HG03095 (cell line): Measurements from ENCODE around the gene VPS13D.
"Not testable (repeated sequence)": the region's sequence is repeated elsewhere in the genome, so short reads cannot be mapped to it uniquely, and the experiment has no call there.

ENCODE experiments used
- ATAC-seq: cut with Tn5 transposase; IDR thresholded peaks from one replicate; pipeline ENCODE4 v1.9.1; 2021; ENCODE audit warnings: moderate library complexity; ENCODE audit not compliant: unreplicated experiment

Gene VPS13D

GRCh38 chr1:12200208-12200607 lies 29.6 kb upstream of the VPS13D start:
- ATAC-seq, result no peak

GRCh38 chr1:12201352-12202189 lies 28.3 kb upstream of the VPS13D start:
- no peak for ATAC-seq

DNA sequence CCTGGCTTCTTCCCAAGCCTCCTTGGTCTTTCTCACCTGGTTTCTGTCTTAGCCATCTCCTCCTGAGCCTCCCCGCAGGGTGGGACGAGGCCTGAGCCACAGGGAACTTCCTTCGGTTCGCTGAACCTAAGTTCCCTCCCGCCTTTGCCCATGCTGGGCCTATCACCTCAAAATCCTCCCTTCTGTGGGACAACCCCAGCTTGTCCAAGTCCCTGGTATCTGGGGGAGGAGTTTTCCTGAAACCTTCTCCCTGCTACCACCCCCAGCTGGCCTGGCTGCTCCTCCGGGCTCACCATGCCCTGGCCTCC lies 27.7 kb upstream of the VPS13D start:
- no peak for ATAC-seq

- ATAC-seq, result no peak
Observed at GRCh38 chr1:12202577-12202976, 27.3 kb upstream of the VPS13D start.

DNA sequence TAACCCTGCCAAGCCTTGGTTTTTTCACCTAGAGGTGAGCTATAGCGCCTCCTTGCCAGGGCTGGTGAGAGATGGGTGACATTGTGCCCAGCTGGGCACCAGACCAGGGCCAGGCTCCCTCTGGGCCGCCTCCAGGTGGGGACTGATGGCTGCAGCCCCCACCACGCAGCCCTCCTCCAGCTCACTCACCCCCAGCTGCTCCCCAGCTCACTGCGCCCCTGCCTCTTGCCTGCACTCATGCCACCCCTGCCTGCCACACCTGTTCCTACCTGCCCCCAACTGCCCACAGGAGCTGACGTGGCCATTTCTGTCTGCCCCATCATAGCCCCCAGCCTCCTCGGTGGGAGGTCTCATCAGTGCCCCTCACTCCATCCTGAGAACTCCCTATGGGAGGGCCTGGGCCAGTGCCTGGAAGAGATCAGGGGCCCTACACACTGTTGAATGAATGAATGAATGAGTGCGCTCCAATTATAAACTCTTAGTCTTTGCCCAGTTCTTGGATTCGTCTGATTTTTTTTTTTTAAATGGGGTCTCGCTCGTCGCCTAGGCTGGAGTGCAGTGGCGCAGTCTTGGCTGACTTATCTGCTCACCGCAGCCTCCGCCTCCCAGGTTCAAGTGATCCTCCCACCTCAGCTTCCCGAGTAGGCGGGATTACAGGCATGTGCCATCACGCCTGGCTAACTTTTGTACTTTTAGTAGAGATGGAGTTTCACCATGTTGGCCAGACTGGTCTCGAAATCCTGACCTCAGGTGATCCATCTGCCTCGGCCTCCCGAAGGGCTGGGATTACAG lies 26.4 kb upstream of the VPS13D start:
- no peak for ATAC-seq

GRCh38 chr1:12204140-12204539 lies 25.7 kb upstream of the VPS13D start:
- no peak for ATAC-seq

- no peak for ATAC-seq
Observed at GRCh38 chr1:12204754-12205658, 24.8 kb upstream of the VPS13D start.

- no peak for ATAC-seq
Observed at GRCh38 chr1:12206238-12206637, 23.6 kb upstream of the VPS13D start.

DNA sequence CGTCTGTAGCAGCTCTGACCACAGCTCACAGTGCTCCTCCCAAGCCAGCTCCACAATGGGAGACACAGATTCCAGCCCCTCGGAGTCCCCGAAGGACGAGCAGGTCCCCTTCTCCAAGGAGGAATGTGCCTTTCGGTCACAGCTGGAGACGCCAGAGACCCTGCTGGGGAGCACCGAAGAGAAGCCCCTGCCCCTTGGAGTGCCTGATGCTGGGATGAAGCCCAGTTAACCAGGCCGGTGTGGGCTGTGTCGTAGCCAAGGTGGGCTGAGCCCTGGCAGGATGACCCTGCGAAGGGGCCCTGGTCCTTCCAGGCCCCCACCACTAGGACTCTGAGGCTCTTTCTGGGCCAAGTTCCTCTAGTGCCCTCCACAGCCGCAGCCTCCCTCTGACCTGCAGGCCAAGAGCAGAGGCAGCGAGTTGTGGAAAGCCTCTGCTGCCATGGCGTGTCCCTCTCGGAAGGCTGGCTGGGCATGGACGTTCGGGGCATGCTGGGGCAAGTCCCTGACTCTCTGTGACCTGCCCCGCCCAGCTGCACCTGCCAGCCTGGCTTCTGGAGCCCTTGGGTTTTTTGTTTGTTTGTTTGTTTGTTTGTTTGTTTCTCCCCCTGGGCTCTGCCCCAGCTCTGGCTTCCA lies 22.9 kb upstream of the VPS13D start:
- ATAC-seq, result no peak

DNA sequence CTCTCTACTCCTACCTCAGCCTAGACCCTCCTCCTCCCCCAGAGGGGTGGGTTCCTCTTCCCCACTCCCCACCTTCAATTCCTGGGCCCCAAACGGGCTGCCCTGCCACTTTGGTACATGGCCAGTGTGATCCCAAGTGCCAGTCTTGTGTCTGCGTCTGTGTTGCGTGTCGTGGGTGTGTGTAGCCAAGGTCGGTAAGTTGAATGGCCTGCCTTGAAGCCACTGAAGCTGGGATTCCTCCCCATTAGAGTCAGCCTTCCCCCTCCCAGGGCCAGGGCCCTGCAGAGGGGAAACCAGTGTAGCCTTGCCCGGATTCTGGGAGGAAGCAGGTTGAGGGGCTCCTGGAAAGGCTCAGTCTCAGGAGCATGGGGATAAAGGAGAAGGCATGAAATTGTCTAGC lies 21.6 kb upstream of the VPS13D start:
- no peak for ATAC-seq

DNA sequence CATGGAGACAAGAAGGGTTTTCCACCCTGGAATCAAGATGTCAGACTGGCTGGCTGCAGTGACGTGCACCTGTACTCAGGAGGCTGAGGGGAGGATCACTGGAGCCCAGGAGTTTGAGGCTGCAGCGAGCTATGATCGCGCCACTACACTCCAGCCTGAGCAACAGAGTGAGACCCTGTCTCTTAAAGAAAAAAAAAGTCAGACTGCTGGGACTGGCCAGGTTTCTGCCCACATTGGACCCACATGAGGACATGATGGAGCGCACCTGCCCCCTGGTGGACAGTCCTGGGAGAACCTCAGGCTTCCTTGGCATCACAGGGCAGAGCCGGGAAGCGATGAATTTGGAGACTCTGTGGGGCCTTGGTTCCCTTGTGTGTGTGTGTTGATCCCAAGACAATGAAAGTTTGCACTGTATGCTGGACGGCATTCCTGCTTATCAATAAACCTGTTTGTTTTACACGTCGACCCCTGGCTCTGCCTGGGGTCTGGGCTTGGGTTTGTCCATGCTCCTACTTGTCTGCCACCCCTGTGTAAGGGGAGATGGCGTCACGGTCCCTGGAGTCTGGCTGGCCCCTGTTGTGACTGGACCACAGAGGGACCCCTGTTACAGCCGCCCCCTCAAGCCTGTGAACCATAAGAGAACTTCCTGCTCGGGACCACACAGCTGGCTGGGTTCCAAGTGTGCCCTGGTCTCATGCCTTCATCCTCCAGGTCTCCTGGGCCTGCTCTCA lies 20.9 kb upstream of the VPS13D start:
- peak; percentile 50 for ATAC-seq

DNA sequence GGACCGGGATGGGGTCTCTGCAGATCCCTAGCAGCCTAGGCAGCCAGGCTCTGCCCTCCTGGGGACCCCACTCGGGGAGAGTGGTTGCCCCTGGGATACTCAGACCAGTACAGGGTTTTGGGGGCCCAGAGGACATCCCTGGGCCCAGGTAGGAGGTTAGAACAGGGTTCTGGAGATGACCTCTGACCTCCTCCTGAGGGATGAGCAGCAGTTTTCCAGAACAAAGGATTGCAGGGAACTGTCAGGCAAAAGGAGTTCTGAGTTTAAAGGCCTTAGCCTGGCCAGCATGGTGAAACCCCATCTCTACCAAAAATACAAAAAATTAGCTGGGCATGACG lies 20.4 kb upstream of the VPS13D start:
- no peak for ATAC-seq

GRCh38 chr1:12215118-12215961 lies 14.5 kb upstream of the VPS13D start:
- no peak for ATAC-seq

DNA sequence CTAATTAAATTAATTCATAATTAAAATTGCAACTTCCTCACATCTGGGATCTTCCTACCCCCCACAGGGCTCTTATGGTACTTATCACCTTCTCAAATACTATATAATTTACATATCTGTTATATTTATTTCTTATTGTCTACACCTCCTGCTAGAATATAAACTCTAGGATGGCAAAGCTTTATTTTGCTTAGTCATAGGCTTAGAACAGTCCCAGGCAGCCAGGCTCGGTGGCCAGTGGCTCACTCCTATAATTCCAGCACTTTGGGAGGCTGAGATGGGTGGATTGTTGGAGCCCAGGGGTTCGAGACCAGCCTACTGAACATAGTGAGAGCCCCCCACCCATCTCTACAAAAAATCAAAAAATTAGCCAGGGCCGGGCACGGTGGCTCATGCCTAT lies 10.0 kb upstream of the VPS13D start:
- ATAC-seq, result no peak

- ATAC-seq, result no peak
Observed at GRCh38 chr1:12220890-12221289, 8.9 kb upstream of the VPS13D start.

- ATAC-seq, result not testable (repeated sequence)
Observed at GRCh38 chr1:12222700-12223099, 7.1 kb upstream of the VPS13D start.

GRCh38 chr1:12224092-12224491 lies 5.7 kb upstream of the VPS13D start:
- not testable (repeated sequence) for ATAC-seq

GRCh38 chr1:12228979-12229378 lies 851 bp upstream of the VPS13D start:
- no peak for ATAC-seq

DNA sequence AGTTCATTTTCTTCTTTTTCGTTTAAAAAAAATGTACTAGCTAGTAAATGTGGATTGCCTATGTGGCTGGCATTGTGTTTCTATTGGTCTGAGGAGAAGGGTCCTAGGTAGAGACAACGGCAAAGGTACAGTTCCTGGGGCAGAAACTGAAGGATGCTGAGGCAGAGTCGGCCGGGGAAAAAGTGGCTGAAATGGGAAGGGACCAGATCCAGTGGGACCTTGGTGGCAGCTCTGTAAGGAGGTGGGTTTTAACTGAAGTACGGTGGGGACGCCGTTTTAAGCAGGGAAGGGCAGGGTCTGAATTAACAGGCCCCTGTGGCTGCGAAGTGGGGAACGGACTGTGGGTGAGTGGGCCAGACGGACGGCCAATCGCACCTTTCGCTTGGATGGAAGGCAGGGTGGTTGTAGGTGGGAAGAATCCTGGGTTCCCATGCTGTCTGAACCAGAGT lies 420 bp upstream of the VPS13D start:
- ATAC-seq, result no peak
